Body of pancreas (tissue), 4 donors: ENCODE measurements around the gene OR2J3.
"Not testable (repeated sequence)": the region's sequence is repeated elsewhere in the genome, so short reads cannot be mapped to it uniquely, and the experiment has no call there.

Source experiments
- CTCF ChIP-seq, 7 experiments: fragments of 450-650 bp in 4 of 7; fragments of 200-600 bp in 3 of 7; sonication (generic) in 3 of 7; IDR thresholded peaks; one replicate each; pipeline ENCODE4 v1.5.1; 2016 to 2019; ENCODE audit warnings: antibody characterized with exemption in 7 of 7
- POLR2A ChIP-seq, 3 donors: fragments of 450-650 bp; IDR thresholded peaks; one replicate each; pipeline ENCODE4 v1.6.1; 2016; ENCODE audit warnings: antibody characterized with exemption in 3 of 3, mild to moderate bottlenecking in 2 of 3

GRCh38 chr6:29114964-29115363 is 7.1 kb downstream of the OR2J3 start:
- not testable (repeated sequence) for TF ChIP-seq CTCF, POLR2A (IDR thresholded peaks at IDR 0.05)
